Astrocyte of the hippocampus (primary cell): ENCODE data around the gene TAF8.

Source experiments
- DNase-seq: peaks from one replicate; pipeline ENCODE4 v3.0.0; 2011; ENCODE audit warnings: low read depth, low spot score

The TAF8 gene

DNA sequence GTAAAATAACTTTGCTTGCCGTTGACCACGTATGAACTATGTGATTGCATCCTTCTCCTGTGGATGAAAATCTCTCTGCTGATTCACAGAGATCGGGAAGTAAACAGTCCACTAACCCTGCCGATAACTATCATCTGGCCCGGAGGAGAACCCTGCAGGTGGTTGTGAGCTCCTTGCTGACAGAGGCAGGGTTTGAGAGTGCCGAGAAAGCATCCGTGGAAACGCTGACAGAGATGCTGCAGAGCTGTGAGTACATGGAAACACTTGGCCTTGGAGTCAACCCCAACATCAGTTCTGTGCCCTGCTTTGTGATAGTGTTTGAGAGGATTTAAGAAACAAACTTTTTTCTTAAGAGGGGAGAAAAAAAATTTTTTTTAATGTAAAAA is 937 bp downstream of the TAF8 start:
- no peak for DNase-seq

DNA sequence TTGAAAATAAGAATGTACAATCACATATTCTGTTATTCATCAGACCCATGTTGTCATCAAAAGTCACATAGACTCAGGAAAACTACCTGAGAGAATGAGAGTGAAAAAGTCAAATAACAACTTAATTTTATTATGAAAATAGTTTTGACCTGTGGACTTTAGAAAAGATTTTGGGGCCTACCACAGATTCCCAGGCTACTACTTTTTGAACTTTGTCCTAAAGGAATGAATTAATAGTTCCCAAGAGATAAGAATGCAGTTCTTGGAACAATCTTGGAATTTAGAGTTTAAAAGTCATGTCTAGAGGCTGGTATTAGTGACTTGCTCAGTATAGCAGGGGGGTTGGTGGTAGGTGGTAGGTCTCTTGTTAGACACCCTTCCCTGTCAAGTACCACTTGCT is 3.3 kb downstream of the TAF8 start:
- DNase-seq = no peak

DNA sequence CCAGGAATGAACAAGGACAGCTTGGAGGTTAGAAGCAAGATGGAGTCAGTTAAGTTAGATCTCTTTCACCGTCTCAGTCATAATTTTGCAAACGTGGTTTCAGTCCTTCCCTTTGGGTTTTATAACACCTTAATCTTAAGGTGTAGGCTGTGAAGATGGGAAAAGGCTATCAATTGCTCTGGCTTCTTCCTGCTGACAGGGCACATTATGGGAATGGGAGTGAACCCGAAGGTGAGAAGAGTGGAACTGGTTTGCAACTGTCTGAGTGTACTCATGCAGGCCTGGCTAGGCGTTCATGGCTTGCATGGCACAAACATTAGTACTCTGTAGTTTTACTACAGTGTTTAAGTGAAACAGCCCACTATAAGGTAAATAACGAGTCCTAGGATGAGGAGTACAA is 9.4 kb downstream of the TAF8 start:
- DNase-seq = no peak

DNA sequence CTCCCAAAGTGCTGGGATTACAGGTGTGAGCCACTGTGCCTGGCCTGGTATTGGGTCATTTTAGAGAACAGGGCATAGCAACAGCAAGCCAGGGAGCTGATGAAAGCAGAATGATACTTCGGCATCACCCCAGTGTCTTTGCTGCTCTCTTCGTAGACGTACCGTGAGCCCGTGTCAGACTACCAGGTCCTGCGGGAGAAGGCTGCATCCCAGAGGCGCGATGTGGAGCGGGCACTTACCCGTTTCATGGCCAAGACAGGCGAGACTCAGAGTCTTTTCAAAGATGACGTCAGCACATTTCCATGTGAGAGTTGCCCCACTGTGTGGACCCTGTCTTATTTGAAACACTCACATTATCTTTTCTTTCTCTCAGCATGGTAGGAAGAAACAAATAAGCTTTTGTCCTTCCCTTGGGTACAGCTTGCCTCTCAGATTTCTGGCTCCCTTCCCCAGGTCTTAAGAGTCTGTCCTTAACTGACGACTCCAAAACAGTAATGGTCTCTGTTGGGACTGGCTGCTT is 15.9 kb downstream of the TAF8 start:
- no peak for DNase-seq

DNA sequence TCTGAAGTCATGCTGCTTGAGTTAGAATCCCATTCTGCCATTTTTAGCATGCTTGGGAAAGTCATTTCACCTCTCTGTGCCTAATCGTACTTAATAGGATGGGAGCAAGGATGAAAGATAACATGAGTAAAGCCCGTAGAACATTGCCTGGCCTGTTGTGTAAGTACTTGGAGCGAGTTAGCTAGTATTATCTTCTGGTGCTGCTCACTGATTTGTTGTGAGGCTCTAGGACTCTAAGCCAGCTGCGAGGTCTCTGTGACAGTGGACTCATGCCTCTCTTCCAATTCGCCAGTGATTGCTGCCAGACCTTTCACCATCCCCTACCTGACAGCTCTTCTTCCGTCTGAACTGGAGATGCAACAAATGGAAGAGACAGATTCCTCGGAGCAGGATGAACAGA is 17.8 kb downstream of the TAF8 start:
- DNase-seq = no peak

DNA sequence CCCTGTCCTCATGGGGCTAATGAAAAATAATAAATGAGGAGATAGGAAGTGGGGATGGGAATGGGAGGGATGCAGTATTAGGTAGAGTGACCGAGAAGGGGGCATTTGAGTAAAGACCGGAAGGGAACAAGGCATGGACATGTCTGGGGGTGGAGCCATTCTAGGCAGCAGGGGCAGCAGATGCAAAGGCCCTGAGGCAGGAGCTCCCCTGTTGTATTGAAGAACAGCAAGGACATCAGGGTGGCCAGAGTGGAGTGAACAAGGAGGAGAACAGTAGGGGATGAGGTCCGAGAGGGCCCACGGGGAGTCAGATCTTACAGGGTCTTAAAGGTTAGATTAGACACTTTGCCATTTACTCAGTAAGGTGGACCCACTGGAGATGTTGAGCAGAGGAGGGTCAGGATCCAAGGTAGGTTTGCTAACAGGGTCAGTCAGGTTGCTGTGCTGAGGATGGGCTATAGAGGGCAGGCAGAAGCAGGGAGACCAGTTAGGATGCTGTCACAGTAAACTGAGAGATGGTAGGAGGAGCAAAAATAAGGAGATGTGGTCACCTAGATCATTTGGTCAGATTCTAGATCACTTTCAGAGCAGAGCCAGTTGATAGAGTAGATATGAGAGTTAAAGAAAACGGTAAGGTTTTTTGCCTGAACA is 18.7 kb downstream of the TAF8 start:
- no peak for DNase-seq

DNA sequence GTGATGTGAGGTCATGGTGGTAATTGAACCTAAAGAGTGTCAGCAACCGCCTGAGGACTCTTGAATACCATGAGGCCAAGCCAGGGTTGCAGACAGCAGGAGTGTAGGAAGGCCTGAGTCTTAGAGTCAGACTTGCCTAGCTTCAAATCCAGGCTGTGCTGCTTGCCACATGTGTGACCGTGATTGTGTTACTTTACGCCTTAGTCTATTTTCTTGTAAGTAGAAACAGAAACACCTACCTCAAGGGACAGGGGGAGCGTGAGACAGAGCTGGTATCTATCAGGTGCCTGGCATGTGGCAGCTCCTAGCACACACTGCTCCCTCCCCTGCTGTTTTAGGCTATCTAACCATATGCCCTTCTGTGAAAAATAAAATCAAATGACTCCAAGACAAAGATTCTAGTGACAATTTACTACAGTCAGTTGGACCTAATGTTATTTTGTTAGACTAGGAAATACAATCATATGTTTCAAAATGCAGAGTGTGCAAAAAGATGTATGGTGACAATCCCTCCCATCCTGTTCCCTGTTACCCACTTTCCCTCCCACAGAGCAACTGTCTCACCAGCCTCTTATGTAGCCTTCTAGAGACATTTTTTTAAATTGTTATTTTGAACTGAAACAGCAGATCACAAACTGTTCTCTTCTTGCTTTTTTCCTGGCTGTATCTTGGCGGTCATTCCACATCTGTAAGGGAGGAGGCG is 21.7 kb downstream of the TAF8 start:
- no peak for DNase-seq

DNA sequence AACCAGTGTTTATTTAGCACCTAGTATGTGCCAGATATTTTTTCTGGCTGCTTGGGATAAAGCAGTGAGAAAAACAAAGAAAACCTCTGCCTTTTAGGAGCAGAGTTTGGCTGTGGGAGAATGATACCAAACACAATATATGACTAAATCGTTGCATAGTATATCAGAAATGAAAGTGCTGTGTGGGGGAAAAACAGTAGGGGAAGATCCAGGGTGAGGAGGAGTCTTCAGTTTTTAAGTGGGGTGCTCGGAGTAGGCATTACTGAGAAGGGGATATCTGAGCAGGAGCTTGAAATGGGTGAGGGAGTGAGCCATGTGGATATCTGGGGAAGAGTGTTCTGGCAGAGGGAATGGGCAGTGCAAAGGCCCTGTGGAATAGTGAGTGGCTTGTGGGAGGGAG is 23.0 kb downstream of the TAF8 start:
- DNase-seq = no peak

DNA sequence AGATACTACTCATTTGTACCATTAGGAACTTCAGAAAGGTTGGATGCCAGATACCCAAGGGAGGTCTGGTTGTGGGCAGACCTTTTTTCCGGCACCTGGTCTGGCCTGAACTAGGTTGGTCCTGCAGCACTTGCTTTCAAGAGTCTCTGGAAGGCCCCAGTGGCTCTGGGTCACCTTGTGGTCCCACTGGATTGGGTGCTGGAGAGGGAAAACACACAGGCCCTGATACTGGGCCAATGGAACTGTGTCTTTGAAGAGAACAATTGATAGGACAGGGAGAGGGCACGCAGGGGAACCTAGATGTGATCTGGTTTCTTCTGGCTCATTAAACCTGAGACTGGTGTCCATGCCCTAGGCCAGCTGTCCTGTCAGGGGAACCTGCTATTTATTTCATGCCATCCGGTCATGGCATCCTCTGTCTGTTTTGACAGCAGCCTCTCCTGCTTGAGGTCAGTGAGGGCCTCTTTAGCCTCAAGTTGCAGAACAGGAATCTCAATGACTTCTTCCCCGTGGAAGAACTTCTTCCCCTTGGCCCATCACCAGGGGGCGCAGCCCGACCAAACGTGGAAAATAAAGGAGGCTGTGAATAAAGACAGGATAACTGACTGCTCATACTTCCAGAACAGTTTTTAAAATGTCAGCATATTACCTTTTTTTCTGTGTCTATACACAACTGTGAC is 25.0 kb downstream of the TAF8 start:
- DNase-seq = peak; percentile 81

DNA sequence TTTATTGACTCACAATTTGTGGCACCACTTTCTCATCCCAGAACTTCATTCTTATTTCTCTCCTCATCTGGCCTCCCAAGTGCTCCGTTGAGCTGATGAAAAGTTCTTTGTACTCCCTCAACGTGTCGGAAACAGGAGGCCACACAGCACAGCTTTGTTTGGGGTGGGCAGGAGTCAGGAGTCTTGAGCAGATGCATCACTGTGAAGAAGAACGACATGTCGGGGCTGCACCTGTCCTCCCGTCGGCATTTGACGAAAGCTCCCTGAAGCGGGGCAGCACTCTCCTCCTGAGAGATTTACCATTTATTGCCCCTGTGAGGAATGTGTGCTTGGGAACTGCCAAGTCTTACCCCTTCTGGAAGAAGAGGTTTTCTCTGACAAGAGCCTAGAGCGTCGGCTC is 28.1 kb downstream of the TAF8 start:
- no peak for DNase-seq

DNA sequence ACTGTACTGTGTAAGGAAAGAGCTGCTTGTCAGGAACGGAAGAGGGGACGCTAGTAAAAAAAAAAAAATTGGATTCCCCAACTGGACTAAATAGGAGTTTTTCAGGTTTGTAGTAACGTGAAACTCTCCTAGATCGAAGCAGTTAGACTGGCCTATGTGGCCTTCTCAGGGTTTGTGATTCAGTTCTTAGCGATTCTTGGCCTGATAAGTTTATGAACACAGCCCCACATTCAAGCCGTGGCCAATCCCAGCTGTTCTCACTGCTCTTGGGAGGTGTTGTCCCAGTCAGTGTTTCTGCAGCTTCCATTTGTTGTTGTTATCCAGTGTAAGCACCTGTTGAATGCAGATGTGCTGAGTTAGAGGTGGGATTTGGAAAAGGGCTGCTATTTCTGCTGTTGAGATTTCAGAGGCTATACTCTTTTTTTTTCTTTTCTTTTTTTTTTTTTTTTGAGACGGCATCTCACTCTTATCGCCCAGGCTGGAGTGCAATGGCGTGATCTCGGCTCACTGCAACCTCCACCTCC is 29.7 kb downstream of the TAF8 start:
- DNase-seq = no peak

DNA sequence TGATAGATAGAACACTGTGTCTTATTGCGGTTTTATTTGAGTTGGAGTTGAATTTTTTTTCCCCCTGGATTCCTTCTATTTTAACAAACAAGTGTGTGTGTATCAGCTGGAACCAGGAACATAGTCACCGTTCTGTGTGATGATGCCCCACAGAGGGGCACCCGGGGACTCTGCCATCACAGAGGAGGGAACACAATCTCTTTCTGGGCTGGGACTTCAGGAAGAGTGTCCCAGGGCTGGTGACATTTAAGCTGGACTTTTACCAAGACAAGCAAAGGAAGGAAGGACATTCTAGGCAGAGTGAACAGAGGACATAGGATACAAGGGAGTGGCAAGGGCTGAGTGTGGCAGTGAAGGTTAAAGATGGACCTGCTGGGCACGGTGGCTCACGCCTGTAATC is 33.2 kb downstream of the TAF8 start:
- DNase-seq = no peak

DNA sequence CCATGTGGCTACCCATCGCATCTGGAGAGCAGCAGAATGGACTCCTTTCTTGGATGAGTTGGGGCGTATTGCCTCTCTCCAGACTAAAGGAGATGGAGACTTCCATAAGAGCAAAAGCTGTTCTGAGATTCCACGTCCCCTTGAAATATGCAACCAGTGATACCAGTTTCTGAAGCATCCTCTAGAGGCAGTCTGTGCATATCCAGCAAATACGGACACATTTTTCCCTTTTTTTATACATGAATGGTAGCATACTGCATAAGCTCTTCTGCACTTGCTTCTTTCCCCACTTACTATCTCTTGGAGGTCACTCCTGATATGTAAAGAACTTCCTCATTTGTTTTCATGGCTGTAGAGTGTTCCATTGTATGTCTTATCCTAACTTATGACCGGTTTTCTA is 34.6 kb downstream of the TAF8 start:
- DNase-seq = no peak

DNA sequence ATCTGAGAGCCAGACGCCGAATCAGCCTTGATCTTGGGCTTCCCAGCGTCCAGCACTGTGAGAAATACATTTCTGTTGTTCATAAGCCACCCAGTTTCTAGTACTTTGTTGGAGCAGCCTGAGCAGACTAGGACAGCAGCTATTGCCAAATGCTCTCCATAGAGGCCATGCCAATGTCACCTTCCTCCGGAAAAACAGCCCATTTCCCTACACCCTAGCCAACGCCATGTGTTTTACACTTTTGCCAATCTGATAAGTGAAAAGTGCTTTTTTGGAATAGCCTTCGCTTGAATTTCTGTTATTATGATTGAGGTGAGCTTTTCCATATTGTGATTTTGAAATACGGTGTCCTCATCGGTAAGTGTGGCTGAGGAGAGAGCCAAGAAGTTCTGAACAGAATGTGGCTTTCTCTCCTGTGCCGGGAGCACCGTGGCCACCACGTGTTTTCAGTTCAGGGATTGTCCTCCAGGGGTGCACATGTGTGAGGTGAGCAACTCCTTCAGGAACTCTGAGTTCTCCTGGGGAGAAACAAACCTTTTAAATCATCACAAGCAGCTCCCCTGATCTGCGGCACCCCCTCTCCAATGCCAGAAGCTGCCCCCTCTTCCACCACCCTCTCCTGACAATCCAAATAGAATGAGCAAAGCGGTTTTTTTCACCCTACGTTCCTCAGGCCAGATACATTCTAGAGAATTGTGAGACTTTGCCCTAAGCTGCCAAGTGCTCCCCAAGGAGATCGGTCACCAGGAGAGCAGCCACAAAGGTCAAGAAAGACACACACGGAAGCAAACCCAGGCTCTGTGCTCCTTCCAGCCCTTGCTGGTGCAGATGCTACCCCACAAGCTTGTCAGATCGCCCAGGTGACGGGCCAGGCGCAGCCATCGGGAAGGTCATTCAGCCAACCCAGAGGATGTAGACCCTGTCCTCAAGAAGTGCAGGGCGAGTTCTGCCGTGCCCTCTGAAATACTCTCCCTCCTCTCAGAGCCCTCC is 36.0 kb downstream of the TAF8 start:
- DNase-seq = no peak

DNA sequence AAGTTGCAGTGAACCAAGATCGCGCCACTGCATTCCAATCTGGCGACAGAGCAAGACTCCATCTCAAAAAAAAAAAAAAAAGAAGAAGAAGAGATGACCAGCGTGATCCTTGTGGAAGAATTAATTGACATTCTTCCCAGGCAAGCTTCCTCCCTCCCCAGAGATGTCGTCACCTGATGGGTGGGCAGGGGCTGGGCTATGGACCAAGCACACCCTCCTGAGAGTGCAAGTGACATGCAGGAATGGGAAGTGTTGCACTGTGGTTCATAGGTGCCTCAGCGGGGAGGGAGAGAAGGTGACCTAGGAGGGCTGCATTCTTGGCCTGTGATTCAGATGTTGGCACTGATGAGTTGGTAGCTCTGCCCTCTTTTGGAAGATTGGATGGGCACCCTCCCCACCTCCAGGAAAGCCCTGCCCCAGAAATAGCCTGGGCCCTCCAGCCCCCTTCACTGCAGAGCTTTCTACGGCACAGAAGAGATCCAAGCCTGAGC is 37.8 kb downstream of the TAF8 start:
- DNase-seq = peak; percentile 77

DNA sequence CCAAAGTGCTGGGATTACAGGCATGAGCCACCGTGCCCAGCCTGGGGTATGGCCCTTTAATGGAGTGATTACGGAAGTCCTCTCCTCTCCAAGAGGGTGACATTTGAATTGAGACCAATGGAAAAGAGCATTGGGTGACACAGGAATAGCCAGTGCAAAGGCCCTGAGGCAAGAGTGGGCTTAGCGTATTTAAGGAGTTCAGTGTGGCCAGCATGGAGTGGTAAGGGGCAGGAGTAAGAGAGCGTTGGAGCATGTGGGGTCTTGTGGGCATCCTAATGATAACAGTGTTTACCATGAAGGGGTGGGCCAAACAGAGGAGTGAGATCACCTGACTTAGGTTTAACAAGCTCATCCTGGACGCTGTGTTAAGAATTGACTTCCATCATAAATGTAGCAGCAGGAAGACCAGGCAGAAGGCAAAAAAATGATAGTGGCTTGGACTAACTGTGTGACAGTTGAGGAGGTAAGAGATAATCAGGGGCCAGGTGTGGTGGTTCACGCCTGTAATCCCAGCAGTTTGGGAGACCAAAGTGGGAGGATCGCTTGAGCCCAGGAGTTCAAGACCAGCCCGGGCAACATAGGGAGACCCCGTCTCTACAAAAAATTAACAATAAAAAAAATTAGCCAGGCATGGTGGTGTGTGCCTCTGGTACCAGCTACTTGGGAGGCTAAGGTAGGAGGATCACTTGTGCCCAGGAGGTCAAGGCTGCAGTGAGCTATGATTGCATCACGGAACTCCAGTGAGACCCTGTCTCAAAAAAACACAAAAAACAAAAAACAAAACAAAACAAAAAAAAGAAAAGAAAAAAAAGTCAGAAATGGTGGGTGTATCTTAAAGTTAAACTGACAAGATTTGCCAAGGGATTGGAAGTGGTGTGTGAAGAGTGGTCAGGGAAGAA is 40.7 kb downstream of the TAF8 start:
- no peak for DNase-seq

DNA sequence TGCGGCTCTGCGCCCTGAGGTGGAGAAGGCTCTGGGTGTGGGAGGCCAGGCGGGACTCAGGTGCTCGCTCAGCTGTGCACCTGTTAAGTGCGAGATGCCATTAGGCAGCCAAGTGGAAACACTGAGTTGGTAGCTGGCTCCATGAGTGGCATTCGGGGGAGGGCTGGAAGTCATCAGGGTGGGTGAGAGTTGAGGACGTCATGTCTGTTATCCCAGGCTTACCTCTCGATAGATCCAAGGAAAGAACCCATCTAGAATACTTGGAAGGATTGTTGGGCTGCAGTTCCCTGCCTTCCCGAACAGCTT is 41.3 kb downstream of the TAF8 start:
- DNase-seq = no peak

DNA sequence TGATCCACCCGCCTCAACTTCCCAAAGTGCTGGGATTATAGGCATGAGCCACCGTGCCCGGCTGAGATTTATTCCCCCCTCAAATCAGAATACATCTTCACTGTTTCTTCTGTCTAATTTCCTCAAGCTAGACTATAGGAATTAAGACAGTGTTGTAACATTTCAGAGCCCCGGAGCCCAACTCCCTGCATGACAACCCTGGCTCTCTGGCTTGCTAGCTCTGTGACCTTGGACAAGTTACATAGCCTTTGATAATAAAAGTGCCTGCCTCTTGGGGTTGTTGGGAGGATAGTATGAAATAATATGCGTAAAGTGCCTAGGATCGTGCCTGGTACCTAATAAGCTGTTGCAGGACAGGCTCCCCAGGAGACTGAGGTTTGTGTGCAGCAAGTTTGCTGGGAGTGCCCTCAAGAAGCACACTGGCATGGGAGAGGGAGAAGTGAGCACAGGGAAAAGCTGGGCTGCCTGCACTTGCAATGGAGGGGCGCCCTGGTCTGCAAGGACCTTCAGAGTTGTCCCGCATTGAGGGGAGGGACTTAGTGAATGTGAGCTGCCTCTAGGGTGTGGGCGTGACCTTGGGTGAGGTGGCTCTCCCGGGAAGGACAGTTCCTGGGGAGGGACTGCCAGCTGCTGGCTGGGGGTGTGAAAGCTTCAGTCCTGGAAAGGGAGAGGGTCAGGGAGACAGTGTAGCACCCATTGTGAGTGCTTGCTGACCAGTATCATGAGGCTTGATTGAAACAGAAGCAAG is 43.4 kb downstream of the TAF8 start:
- no peak for DNase-seq

DNA sequence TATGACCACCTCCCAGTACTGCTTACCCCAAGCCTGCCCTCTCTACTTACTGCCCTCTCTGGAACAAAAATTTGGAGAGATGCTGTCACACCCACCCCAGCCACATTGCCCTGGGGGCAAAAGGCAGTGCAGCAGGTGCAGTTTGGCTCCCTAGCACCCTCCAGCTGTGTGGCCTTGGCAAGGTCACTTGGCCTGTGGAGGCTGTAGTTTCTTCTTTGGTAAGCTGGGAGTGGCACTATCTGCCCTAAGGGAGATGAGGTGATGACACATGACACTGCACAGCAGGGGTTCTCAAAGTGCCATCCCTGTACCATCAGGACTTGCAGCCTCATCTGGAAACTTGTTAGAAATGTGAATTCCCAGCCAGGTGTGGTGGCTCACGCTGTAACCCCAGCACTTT is 44.8 kb downstream of the TAF8 start:
- DNase-seq = no peak
